ENCODE results near the gene SLC23A2.

GRCh38 chr20:4998160-4998651 lies 3.1 kb downstream of the SLC23A2 start:
- TF ChIP-seq POLR2A (IDR thresholded peaks at IDR 0.05; ENCODE audit: low read depth, low read length) (no peak), TAF1 (IDR thresholded peaks at IDR 0.05; ENCODE audit: borderline replicate concordance, low read depth, low read length) (no peak)

Measured in GM12892 (cell line).